NB4 (cell line): ENCODE results near the gene PDK4.

Source experiments
- CTCF ChIP-seq: IDR thresholded peaks from one replicate; pipeline ENCODE4 v1.5.1; 2012; ENCODE audit warnings: low read depth, low read length
- MYC ChIP-seq: IDR thresholded peaks from 2 replicates; pipeline ENCODE4 v1.6.1; 2011; ENCODE audit warnings: low read depth, low read length
- POLR2A ChIP-seq: IDR thresholded peaks from 2 replicates; pipeline ENCODE4 v1.6.1; 2011; ENCODE audit warnings: mild to moderate bottlenecking; ENCODE audit not compliant: insufficient read length; ENCODE audit errors: extremely low read depth

- no peak for TF ChIP-seq CTCF
- TF ChIP-seq MYC = no peak
- TF ChIP-seq POLR2A = no peak
Observed at GRCh38 chr7:95599069-95599468, 2.8 kb upstream of the PDK4 start.
